GM18861 (cell line): ENCODE data around the gene ADGRB2.

Source experiments
- ATAC-seq: cut with Tn5 transposase; IDR thresholded peaks from one replicate; pipeline ENCODE4 v1.9.1; 2021; ENCODE audit not compliant: unreplicated experiment

The ADGRB2 gene

DNA sequence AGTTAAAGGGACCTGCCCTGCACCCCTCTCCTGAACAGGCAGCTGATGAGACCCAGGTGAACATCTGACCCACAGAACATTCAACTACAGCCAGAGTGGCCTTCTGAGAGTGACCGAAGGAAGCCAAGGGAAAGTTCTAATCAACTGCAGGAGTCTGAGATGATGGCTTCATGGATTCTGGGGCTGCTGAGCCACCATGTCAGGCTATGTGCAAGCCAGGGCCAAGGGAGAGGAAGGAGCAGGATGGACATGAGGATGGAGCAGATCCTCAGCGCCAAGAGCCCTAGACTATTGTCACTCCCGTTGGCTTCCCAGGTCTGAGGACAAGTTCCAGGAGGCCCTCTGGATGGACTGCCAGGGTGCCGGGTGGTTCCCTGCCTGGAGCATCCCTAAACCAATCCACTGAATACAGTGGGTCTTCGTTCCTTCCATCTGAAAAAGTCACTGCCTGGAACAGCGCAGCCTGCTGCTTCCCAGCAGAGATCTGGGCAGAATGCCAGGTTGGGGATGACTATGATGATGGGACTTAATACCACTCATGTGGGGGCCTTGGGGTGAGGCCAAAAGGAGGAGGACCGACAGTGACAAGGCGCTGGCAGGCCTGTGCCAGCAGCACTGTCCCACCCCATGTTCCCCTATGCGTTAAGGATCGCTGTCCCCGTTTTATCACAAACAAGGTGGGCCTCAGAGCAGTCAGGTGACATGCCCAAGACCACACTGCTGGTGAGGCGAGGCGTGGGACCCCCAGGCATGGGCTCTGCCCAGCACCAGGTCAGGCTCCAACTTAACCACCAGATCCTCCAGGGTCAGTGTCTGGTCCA, 31.9 kb upstream of the ADGRB2 start:
- ATAC-seq, result no peak

GRCh38 chr1:31795096-31795675, 31.0 kb upstream of the ADGRB2 start:
- ATAC-seq, result no peak

DNA sequence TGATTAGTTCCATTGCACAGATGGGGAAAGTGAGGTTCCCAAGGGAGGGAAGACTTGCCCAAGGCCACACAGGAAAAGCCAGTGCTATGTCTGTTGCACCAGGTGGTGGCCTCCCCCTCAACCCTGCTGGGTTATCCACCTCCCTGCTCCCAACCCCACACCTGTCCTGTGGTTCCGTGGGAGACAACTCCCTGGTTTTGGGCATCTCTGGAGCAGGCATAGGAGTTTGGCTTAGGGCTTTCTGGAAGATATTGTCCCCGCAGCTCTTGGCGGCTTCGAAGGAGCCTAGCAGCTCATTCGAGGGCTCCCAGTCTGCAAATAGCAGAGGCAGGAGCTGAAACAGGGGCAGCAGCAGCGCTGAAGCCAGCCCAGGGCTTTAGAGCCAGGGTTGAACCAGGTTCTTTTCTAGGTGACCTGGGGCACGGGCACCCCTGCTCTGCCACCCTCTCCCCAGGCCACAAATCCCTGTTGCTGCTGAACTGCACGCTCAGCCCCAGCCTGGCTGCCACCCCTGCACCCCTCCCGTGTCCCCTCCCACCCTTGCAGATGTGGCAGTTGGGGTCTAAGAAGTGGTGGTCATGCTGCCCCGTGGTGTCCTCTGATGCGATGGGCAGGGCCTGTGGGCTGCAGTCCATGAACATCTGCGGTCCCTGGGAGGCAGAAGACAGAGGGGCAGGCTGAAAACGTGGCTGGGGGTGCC, 29.6 kb upstream of the ADGRB2 start:
- ATAC-seq, result no peak

DNA sequence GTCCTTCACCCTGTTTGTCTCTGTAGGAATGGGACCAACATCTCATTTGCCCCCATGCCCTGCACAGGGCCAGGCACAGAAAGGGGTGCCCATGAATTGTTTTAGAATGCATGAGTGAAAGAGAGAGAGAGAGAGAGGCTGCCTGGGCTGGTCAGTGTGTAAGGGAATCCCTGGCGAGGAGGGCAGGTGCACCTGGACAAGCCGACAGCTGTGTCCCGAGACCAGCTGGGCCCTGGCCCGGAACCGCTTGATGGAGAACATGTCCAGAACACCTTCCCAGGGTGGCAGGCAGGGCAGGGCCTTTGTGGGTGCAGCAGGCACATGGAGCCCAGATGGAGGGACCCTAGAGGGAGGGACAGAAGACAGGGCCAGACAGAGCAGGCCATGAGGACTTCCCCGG, 28.9 kb upstream of the ADGRB2 start:
- no peak for ATAC-seq

DNA sequence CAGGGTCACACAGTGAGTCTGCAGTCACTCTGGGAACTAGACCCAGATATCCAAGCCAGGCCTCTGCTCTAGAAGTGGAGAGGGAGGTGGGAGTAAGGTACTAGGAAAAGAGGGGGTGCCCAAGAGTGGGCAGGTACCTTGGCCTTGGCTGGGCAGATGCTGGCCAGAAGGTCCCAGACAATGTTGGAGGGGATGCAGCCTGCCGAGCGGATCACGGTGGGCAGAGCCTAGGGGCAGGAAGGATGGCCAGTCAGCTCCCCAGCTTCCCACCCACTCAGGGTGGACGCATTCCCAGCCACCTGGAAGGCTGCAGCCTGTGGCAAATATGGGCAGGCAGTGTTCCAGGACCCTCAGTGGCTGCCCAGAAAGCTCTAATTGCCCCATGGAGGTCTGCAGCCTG, 28.4 kb upstream of the ADGRB2 start:
- no peak for ATAC-seq

- ATAC-seq, result no peak
Observed at GRCh38 chr1:31792116-31792515, 28.0 kb upstream of the ADGRB2 start.

DNA sequence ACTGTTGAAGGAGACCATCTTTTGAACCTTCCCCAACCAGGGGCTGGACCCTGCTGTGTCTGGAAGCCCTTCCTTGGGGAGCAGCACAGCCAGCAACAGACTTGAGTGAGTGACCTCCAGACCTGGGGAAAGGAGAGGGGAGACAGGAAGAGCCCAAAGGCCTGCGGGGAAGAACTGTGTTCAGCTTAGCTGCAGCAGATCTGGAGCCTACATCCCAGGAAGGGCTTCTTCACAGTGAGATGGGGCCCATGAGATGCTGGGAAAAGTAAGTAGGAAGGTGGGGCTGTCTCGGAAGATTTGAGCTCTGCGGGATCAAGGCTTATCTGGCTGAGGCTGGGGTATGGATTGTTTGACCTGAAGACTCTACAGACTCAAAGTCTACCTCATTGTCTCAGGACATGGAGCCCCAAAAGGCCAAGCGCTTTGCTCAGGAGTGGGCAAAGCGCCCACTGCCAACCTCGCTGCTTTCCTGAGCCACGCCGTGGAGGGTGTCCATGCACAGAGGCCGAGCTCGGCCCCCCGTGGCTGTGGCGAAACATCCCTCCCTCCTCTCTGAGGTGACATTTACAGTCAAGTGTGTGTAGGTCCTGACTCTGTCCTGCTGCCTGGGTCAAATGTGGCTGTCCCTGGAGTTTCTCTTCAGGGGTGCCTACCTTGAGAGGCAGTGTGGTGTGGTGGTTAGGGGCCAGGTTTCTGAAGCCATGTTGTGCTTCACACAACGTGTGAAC, 27.2 kb upstream of the ADGRB2 start:
- ATAC-seq, result no peak

GRCh38 chr1:31790641-31791091, 26.5 kb upstream of the ADGRB2 start:
- no peak for ATAC-seq

DNA sequence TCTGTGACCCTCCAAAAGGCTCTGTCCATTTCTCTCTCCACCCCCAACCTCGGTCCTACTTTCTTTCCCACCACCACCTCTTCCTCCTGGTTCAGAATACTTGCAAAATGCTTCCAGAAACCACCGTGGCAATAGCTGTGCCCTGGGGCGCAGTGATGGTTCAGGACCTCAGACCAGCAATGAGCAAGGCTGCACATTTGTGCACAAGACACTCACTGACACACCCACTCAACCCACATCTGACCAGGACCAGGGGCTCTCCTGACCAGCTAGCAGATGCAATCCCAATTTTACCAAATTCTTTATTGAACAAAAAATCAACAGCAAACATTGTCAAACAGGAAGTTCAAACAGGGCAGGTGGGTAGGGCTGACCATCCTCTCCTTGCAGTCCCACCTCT, 26.0 kb upstream of the ADGRB2 start:
- no peak for ATAC-seq

- ATAC-seq, result no peak
Observed at GRCh38 chr1:31789259-31790065, 25.3 kb upstream of the ADGRB2 start.

GRCh38 chr1:31788825-31789256, 24.7 kb upstream of the ADGRB2 start:
- no peak for ATAC-seq

GRCh38 chr1:31788138-31788824, 24.1 kb upstream of the ADGRB2 start:
- no peak for ATAC-seq

GRCh38 chr1:31787786-31788137, 23.6 kb upstream of the ADGRB2 start:
- ATAC-seq, result no peak

DNA sequence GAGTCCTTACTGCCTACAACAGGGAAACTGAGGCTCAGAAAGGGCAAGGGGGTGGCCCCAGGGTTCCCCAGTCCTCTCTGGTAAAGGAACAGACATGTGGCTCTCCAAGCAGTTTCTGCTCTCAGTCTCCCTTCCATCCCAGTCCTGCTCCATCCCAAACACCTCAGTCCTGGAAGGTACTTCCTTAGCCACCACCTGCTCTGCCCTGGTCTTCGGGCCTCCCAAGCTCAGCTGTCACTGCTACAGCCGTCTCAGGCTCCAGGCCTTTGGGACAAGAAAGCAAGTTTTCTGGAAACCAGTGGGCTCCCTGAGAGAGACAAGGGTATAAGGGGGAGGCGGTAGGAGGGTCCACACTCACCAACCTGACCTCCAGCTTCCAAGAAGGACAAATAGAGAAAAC, 23.1 kb upstream of the ADGRB2 start:
- ATAC-seq, result no peak

GRCh38 chr1:31786366-31787060, 22.4 kb upstream of the ADGRB2 start:
- no peak for ATAC-seq

DNA sequence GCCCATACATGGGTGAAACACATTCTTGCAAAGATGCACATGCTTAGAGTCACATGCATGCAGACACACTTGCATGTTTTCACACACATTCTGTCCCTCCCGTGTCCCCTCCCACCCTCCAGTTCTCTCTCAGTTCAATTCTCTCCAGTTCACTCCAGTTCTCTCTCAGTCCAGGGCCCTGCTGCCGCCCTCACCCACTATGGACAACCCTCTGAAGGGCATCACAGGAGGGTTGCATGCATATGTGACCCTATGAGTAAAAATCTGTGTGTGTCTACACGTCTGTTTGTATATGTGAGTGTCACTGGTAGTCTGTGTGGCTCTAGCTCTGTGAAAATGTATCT, 21.8 kb upstream of the ADGRB2 start:
- ATAC-seq, result no peak

GRCh38 chr1:31785020-31785946, 21.1 kb upstream of the ADGRB2 start:
- no peak for ATAC-seq

GRCh38 chr1:31784356-31785019, 20.3 kb upstream of the ADGRB2 start:
- no peak for ATAC-seq
